DMS153 treated with DMSO at 0.1 percent for 48 hours (cell line): Measurements from ENCODE around the gene MLC1.

Source experiments
- DNase-seq: peaks from one replicate; lab custom pipeline; 2025; ENCODE audit not compliant: unreplicated experiment; lab: John Stamatoyannopoulos, UW

Gene MLC1

GRCh38 chr22:50016988-50017700 lies 68.1 kb downstream of the MLC1 start:
- DNase-seq = no peak

GRCh38 chr22:50016308-50016987 lies 68.8 kb downstream of the MLC1 start:
- no peak for DNase-seq

GRCh38 chr22:50015451-50016307 lies 69.5 kb downstream of the MLC1 start:
- no peak for DNase-seq

- DNase-seq = no peak
Observed at GRCh38 chr22:50014655-50015401, 70.4 kb downstream of the MLC1 start.

GRCh38 chr22:50014053-50014501 lies 71.1 kb downstream of the MLC1 start:
- no peak for DNase-seq

- DNase-seq = peak; percentile 39
Observed at GRCh38 chr22:50012211-50013181, 72.7 kb downstream of the MLC1 start, which contains the start of gene IL17REL. TSS of gene IL17REL (minus strand) at chr22:50012765. CDS start at chr22:50012646, 119 bp downstream.

GRCh38 chr22:50011447-50012210 lies 73.6 kb downstream of the MLC1 start:
- peak; percentile 38 for DNase-seq

- no peak for DNase-seq
Observed at GRCh38 chr22:50010676-50011446, 74.4 kb downstream of the MLC1 start.

GRCh38 chr22:50009765-50010675 lies 75.2 kb downstream of the MLC1 start:
- DNase-seq = no peak
